Mucosa of rectum (tissue), 2 donors: ENCODE measurements around the gene TOR1A.
"Not testable (repeated sequence)": the region's sequence is repeated elsewhere in the genome, so short reads cannot be mapped to it uniquely, and the experiment has no call there.

Experiments
- H3K27ac ChIP-seq, 2 donors: one replicate each; pipeline ENCODE4 v1.7.0; 2013; ENCODE audit warnings: inconsistent platforms in 2 of 2, low read depth in 2 of 2, low read length in 2 of 2
- H3K27me3 ChIP-seq, 2 donors: one replicate each; pipeline ENCODE4 v1.7.0; 2013; ENCODE audit warnings: low read length in 2 of 2; ENCODE audit not compliant: control insufficient read depth in 2 of 2, insufficient read depth in 2 of 2
- H3K36me3 ChIP-seq, 2 donors: one replicate each; pipeline ENCODE4 v1.7.0; 2013; ENCODE audit warnings: low read length in 2 of 2; ENCODE audit not compliant: control insufficient read depth in 2 of 2, insufficient read depth in 2 of 2
- H3K4me1 ChIP-seq, 2 donors: one replicate each; pipeline ENCODE4 v1.7.0; 2013; ENCODE audit warnings: low read length in 2 of 2, mild to moderate bottlenecking in 1 of 2; ENCODE audit not compliant: control insufficient read depth in 2 of 2, insufficient read depth in 2 of 2
- H3K4me3 ChIP-seq, 2 donors: one replicate each; pipeline ENCODE4 v1.7.0; 2013; ENCODE audit warnings: low read length in 2 of 2
- H3K9ac ChIP-seq, 2 donors: one replicate each; pipeline ENCODE4 v1.7.0; 2013; ENCODE audit warnings: low read length in 2 of 2, low read depth in 1 of 2, mild to moderate bottlenecking in 1 of 2
- H3K9me3 ChIP-seq, 2 donors: one replicate each; pipeline ENCODE4 v1.7.0; 2013; ENCODE audit warnings: low read length in 2 of 2; ENCODE audit not compliant: control insufficient read depth in 2 of 2
- donor health status: healthy.
- donor health status: Normal muscosa, but diverticular disease.

Gene TOR1A

GRCh38 chr9:129810116-129810515 lies 13.8 kb downstream of the TOR1A start:
- Histone ChIP-seq H3K4me3 (no peak overlapping the region), H3K27ac (peak overlapping the region; percentile 64 to 79), H3K9ac (no peak overlapping the region), H3K36me3 (peaks cover 29 to 54% of the 10 kb centered on the region in 2 donors), H3K4me1 (peaks cover 32 to 36% of the 10 kb centered on the region in 2 donors), H3K9me3 (no peaks in the 10 kb centered on the region), H3K27me3 (no peaks in the 10 kb centered on the region)

- Histone ChIP-seq H3K4me1 (peaks cover 33 to 38% of the 10 kb centered on the region in 2 donors), H3K9me3 (no peaks in the 10 kb centered on the region), H3K4me3 (no peak overlapping the region), H3K27ac (peak overlapping the region in 1 of 2 donors; percentile 32), H3K9ac (no peak overlapping the region), H3K36me3 (peaks cover 29 to 52% of the 10 kb centered on the region in 2 donors), H3K27me3 (no peaks in the 10 kb centered on the region)
Observed at GRCh38 chr9:129809346-129809745, 14.6 kb downstream of the TOR1A start.

GRCh38 chr9:129806061-129806460 lies 17.9 kb downstream of the TOR1A start:
- peak overlapping the region in 1 of 2 donors; percentile 62 for H3K4me3 ChIP-seq
- H3K4me1 ChIP-seq, result peaks cover 31 to 32% of the 10 kb centered on the region in 2 donors
- H3K36me3 ChIP-seq, result peaks cover 25 to 34% of the 10 kb centered on the region in 2 donors
- peak overlapping the region; percentile 78 to 85 for H3K27ac ChIP-seq
- no peaks in the 10 kb centered on the region for H3K27me3 ChIP-seq
- peak overlapping the region in 1 of 2 donors; percentile 0 for H3K9ac ChIP-seq
- no peaks in the 10 kb centered on the region for H3K9me3 ChIP-seq

- H3K9me3 ChIP-seq, result no peaks in the 10 kb centered on the region
- no peaks in the 10 kb centered on the region for H3K27me3 ChIP-seq
- peaks cover 17 to 20% of the 10 kb centered on the region in 2 donors for H3K4me1 ChIP-seq
- H3K9ac ChIP-seq, result peak overlapping the region; percentile 80 to 88
- H3K27ac ChIP-seq, result peak overlapping the region; percentile 90 to 91
- H3K36me3 ChIP-seq, result peaks cover 5 to 14% of the 10 kb centered on the region in 2 donors
- H3K4me3 ChIP-seq, result peak overlapping the region; percentile 90
Observed at GRCh38 chr9:129803676-129804060, 20.3 kb downstream of the TOR1A start.

GRCh38 chr9:129802833-129803675 lies 20.9 kb downstream of the TOR1A start, which contains the start of gene TOR1B:
TOR1B (plus strand) TSS chr9:129803184; CDS start chr9:129803213, 29 bp downstream.
- H3K36me3 ChIP-seq, result peaks cover 5 to 14% of the 10 kb centered on the region in 2 donors
- H3K4me3 ChIP-seq, result peak within 1 kb of the TSS; percentile 90
- no peaks in the 10 kb centered on the region for H3K9me3 ChIP-seq
- peaks cover 17 to 20% of the 10 kb centered on the region in 2 donors for H3K4me1 ChIP-seq
- H3K27ac ChIP-seq, result peak within 1 kb of the TSS; percentile 90 to 91
- H3K9ac ChIP-seq, result peak within 1 kb of the TSS; percentile 80 to 88
- H3K27me3 ChIP-seq, result no peaks in the 10 kb centered on the region

GRCh38 chr9:129801504-129801903 lies 22.4 kb downstream of the TOR1A start:
- H3K36me3 ChIP-seq, result peaks cover 0 to 6% of the 10 kb centered on the region in 2 donors
- H3K27ac ChIP-seq, result no peak overlapping the region
- H3K4me3 ChIP-seq, result no peak overlapping the region
- H3K9ac ChIP-seq, result no peak overlapping the region
- no peaks in the 10 kb centered on the region for H3K27me3 ChIP-seq
- no peaks in the 10 kb centered on the region for H3K9me3 ChIP-seq
- H3K4me1 ChIP-seq, result peaks cover 17 to 20% of the 10 kb centered on the region in 2 donors

- no peaks in the 10 kb centered on the region for H3K36me3 ChIP-seq
- no peak overlapping the region for H3K27ac ChIP-seq
- H3K4me1 ChIP-seq, result peaks cover 5% of the 10 kb centered on the region in 2 donors
- H3K9ac ChIP-seq, result no peak overlapping the region
- H3K9me3 ChIP-seq, result no peaks in the 10 kb centered on the region
- H3K27me3 ChIP-seq, result peaks cover 2% of the 10 kb centered on the region in 2 donors
- H3K4me3 ChIP-seq, result no peak overlapping the region
Observed at GRCh38 chr9:129798973-129799372, 25.0 kb downstream of the TOR1A start.

GRCh38 chr9:129796029-129796428 lies 27.9 kb downstream of the TOR1A start:
- H3K27ac ChIP-seq, H3K4me1 ChIP-seq, H3K36me3 ChIP-seq, H3K9me3 ChIP-seq, H3K27me3 ChIP-seq, H3K9ac ChIP-seq, H3K4me3 ChIP-seq: not testable (repeated sequence)

GRCh38 chr9:129794549-129794948 lies 29.4 kb downstream of the TOR1A start:
- Histone ChIP-seq H3K36me3 (no peaks in the 10 kb centered on the region), H3K4me1 (no peaks in the 10 kb centered on the region), H3K27me3 (peaks cover 2% of the 10 kb centered on the region in 2 donors), H3K4me3 (no peak overlapping the region), H3K27ac (no peak overlapping the region), H3K9ac (no peak overlapping the region), H3K9me3 (no peaks in the 10 kb centered on the region)

- no peaks in the 10 kb centered on the region for H3K4me1 ChIP-seq
- no peaks in the 10 kb centered on the region for H3K9me3 ChIP-seq
- H3K27ac ChIP-seq, result no peak overlapping the region
- peaks cover 2 to 6% of the 10 kb centered on the region in 2 donors for H3K27me3 ChIP-seq
- no peaks in the 10 kb centered on the region for H3K36me3 ChIP-seq
- H3K9ac ChIP-seq, result no peak overlapping the region
- no peak overlapping the region for H3K4me3 ChIP-seq
Observed at GRCh38 chr9:129786481-129786880, 37.5 kb downstream of the TOR1A start.
